ENCODE data around the gene GBGT1.
"Not testable (repeated sequence)": the region's sequence is repeated elsewhere in the genome, so short reads cannot be mapped to it uniquely, and the experiment has no call there.

Gene GBGT1

DNA sequence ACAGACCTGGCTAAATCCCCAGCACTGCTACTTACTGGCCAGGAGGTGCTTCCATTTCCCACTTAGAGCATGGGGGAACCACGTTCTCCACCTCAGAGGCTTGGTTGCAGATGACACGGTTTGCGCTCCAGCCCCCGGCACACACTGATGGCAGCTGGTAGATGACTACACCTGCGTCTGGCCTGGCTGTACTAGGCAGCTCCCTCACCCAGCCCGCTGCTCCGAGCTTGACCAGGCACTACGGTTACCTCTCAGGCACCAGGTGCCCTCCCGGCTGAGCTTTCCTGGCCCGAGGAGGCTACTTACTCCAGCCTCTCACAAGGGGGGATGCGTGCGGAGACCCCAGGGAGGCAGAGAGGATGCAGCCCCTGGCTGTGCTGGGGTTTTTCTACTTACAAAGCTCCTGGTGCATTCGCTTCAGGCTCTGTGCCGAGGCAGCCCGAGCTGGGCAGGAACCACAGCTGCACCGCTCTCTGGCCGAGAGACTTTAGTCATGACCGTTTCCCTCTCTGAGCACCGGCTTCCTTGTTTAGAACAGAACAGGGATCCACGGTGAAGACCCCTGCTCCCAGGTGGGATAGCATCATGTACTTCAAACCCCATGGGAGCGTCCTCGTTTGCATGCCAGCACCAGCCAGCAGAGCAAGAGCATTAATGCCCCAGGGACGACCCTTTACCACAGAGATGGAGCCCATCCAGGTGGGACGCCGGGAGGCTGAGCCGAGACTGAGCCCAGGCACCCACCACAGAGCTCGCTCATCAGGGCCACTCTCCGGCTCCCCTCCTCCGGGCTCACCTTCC, 7.6 kb upstream of the GBGT1 start:
- Histone ChIP-seq H3K4me3 (no peak overlapping the region), H3K9me3 (ENCODE audit: low read depth, low read length) (no peaks in the 10 kb centered on the region)
- no peak for DNase-seq (ENCODE audit: low read depth, low spot score)

DNA sequence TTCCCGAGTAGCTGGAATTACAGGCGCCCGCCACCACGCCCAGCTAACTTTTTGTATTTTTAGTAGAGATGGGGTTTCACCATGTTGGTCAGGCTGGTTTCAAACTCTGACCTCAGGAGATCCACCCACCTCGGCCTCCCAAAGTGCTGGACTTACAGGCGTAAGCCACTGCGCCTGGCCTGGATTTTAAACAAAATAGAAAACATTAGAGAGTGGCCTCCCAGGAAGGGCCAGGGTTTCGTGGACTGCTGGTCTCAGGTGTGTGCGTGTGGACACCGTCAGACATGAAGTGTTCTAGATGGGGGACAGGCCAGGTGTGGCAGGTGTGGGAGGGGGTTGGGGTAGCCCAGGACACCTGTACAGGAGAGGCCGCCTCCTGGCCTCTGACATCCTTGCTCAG, 7.0 kb upstream of the GBGT1 start:
- TF ChIP-seq FOXP2 (optimal IDR thresholded peaks at IDR 0.05; ENCODE audit: control extremely low read depth, extremely low read length, insufficient read depth) (no peak), POLR2AphosphoS5 (IDR thresholded peaks at IDR 0.05; ENCODE audit: borderline replicate concordance, low read depth, low read length) (no peak), EZH2 (IDR thresholded peaks at IDR 0.05) (no peak)
- Histone ChIP-seq H3K4me3 (no peak overlapping the region), H3K9me3 (ENCODE audit: low read depth, low read length) (no peaks in the 10 kb centered on the region), H3K27ac (no peak overlapping the region), H3K9ac (ENCODE audit: insufficient read length) (no peak overlapping the region), H3K36me3 (ENCODE audit: insufficient read depth, low read length) (no peaks in the 10 kb centered on the region)
- DNase-seq (ENCODE audit: low read depth, low spot score) = no peak

More for the DNA sequence above, 7.6 kb upstream of the GBGT1 start:
- no peak for TF ChIP-seq EZH2 (IDR thresholded peaks at IDR 0.05)
- no peak for TF ChIP-seq POLR2AphosphoS5 (IDR thresholded peaks at IDR 0.05; ENCODE audit: borderline replicate concordance, low read depth, low read length)
- TF ChIP-seq FOXP2 (optimal IDR thresholded peaks at IDR 0.05; ENCODE audit: control extremely low read depth, extremely low read length, insufficient read depth) = no peak
- no peaks in the 10 kb centered on the region for H3K36me3 ChIP-seq (ENCODE audit: insufficient read depth, low read length)
- H3K27ac ChIP-seq = no peak overlapping the region
- H3K9ac ChIP-seq (ENCODE audit: insufficient read length) = no peak overlapping the region

DNA sequence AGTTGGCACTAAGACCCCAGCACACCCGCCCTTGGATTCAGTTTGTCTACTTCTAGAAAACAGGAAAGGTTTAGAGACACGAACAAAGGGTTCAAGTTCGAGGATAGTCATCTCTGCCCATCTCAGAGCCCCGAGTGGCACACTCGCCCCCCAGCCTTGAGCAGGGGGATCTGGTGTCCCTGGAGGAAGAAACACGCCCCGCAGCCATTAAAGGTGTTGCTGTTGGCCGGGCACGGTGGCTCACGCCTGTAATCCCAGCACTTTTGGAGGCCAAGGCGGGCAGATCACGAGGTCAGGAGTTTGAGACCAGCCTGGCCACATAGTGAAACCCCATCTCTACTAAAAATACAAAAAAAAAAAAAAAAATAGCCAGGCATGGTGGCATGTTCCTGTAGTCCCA, 6.0 kb upstream of the GBGT1 start:
- not testable (repeated sequence) for H3K9me3 ChIP-seq (ENCODE audit: low read depth, low read length); H3K36me3 ChIP-seq (ENCODE audit: insufficient read depth, low read length); DNase-seq (ENCODE audit: low read depth, low spot score); H3K4me3 ChIP-seq; H3K27ac ChIP-seq; H3K9ac ChIP-seq (ENCODE audit: insufficient read length)

DNA sequence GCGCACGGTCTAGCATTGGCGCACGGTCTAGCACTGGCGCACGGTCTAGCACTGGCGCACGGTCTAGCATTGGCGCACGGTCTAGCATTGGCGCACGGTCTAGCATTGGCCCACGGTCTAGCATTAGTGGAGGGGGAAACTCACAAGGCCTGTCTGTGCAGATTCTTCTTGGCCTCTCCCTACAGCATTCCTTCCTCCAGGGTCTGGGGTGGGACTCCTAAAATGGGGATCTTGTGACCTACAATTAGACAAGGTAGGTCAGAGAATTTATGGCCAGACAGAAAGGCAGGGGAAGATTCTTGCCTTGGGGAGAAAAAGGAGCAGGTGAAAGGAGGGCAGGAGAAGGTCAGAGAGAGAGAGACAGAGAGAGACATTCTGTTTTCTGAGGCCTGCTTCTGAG, 5.4 kb upstream of the GBGT1 start:
- Histone ChIP-seq H3K9me3 (ENCODE audit: low read depth, low read length) (no peaks in the 10 kb centered on the region), H3K36me3 (ENCODE audit: insufficient read depth, low read length) (no peaks in the 10 kb centered on the region), H3K9ac (ENCODE audit: insufficient read length) (no peak overlapping the region), H3K27ac (no peak overlapping the region), H3K4me3 (no peak overlapping the region)
- no peak for DNase-seq (ENCODE audit: low read depth, low spot score)
- TF ChIP-seq FOXP2 (optimal IDR thresholded peaks at IDR 0.05; ENCODE audit: control extremely low read depth, extremely low read length, insufficient read depth) (no peak), EZH2 (IDR thresholded peaks at IDR 0.05) (no peak), POLR2AphosphoS5 (IDR thresholded peaks at IDR 0.05; ENCODE audit: borderline replicate concordance, low read depth, low read length) (no peak)

- no peak overlapping the region for H3K27ac ChIP-seq
- no peak overlapping the region for H3K9ac ChIP-seq (ENCODE audit: insufficient read length)
- H3K9me3 ChIP-seq (ENCODE audit: low read depth, low read length) = no peaks in the 10 kb centered on the region
- no peaks in the 10 kb centered on the region for H3K36me3 ChIP-seq (ENCODE audit: insufficient read depth, low read length)
- TF ChIP-seq FOXP2 (optimal IDR thresholded peaks at IDR 0.05; ENCODE audit: control extremely low read depth, extremely low read length, insufficient read depth) = no peak
- no peak for TF ChIP-seq EZH2 (IDR thresholded peaks at IDR 0.05)
- TF ChIP-seq POLR2AphosphoS5 (IDR thresholded peaks at IDR 0.05; ENCODE audit: borderline replicate concordance, low read depth, low read length) = no peak
- no peak overlapping the region for H3K4me3 ChIP-seq
- no peak for DNase-seq (ENCODE audit: low read depth, low spot score)
Measured at GRCh38 chr9:133168432-133168831, 4.7 kb upstream of the GBGT1 start.

DNA sequence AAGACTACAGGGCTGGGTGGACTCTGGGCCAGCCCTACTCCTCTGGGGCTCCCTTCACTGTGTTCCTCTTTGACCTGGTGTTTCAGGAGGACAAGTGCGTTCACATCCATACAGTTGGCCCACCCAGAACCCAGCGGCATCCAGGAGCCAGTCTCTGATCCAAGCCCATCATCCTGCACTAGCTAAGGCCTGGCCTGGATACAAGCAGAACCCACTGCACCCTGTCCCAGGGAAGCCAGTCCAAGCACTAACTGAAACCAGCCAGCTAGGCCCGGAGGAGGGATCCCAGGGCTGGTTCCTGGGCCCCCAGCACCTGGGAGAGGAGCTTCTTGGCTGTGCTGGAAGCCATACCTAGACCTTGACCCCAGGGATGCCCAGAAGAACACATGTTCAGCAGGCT, 4.1 kb upstream of the GBGT1 start:
- no peak overlapping the region for H3K27ac ChIP-seq
- H3K9me3 ChIP-seq (ENCODE audit: low read depth, low read length) = no peaks in the 10 kb centered on the region
- H3K9ac ChIP-seq (ENCODE audit: insufficient read length) = no peak overlapping the region
- H3K36me3 ChIP-seq (ENCODE audit: insufficient read depth, low read length) = no peaks in the 10 kb centered on the region
- TF ChIP-seq POLR2AphosphoS5 (IDR thresholded peaks at IDR 0.05; ENCODE audit: borderline replicate concordance, low read depth, low read length) = no peak
- TF ChIP-seq FOXP2 (optimal IDR thresholded peaks at IDR 0.05; ENCODE audit: control extremely low read depth, extremely low read length, insufficient read depth) = no peak
- TF ChIP-seq EZH2 (IDR thresholded peaks at IDR 0.05) = no peak
- DNase-seq (ENCODE audit: low read depth, low spot score) = no peak
- no peak overlapping the region for H3K4me3 ChIP-seq

- Histone ChIP-seq H3K9me3 (ENCODE audit: low read depth, low read length) (no peaks in the 10 kb centered on the region), H3K4me3 (no peak overlapping the region), H3K9ac (ENCODE audit: insufficient read length) (no peak overlapping the region), H3K36me3 (ENCODE audit: insufficient read depth, low read length) (no peaks in the 10 kb centered on the region), H3K27ac (no peak overlapping the region)
- TF ChIP-seq EZH2 (IDR thresholded peaks at IDR 0.05) = no peak
- no peak for TF ChIP-seq FOXP2 (optimal IDR thresholded peaks at IDR 0.05; ENCODE audit: control extremely low read depth, extremely low read length, insufficient read depth)
- TF ChIP-seq POLR2AphosphoS5 (IDR thresholded peaks at IDR 0.05; ENCODE audit: borderline replicate concordance, low read depth, low read length) = no peak
- no peak for DNase-seq (ENCODE audit: low read depth, low spot score)
Measured at GRCh38 chr9:133167096-133167730, 3.5 kb upstream of the GBGT1 start.

DNA sequence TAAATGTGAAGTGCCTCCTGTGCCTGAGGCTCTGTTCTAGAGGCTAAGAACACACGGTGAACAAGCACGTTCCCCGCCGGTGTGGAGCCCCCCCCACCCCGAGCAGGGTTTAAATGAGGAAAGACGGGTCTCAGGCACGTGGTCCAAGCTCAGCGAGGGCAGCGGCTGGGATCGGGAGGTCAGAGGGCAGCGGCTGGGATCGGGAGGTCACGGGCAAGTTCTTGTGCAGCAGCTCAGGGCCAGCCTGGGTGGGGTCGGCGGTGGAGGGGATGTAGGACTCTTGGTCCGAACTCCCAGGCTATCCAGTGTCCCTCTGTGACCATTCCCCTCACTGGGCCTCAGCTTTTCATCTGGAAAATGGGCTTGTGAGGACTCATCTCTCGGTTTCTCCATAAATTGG, 2.7 kb upstream of the GBGT1 start:
- H3K36me3 ChIP-seq (ENCODE audit: insufficient read depth, low read length) = no peaks in the 10 kb centered on the region
- no peaks in the 10 kb centered on the region for H3K9me3 ChIP-seq (ENCODE audit: low read depth, low read length)
- TF ChIP-seq FOXP2 (optimal IDR thresholded peaks at IDR 0.05; ENCODE audit: control extremely low read depth, extremely low read length, insufficient read depth) = no peak
- TF ChIP-seq EZH2 (IDR thresholded peaks at IDR 0.05) = no peak
- TF ChIP-seq POLR2AphosphoS5 (IDR thresholded peaks at IDR 0.05; ENCODE audit: borderline replicate concordance, low read depth, low read length) = no peak
- H3K4me3 ChIP-seq = no peak overlapping the region
- no peak overlapping the region for H3K27ac ChIP-seq
- DNase-seq (ENCODE audit: low read depth, low spot score) = no peak
- no peak overlapping the region for H3K9ac ChIP-seq (ENCODE audit: insufficient read length)

- Histone ChIP-seq H3K27ac (no peak overlapping the region), H3K9ac (ENCODE audit: insufficient read length) (no peak overlapping the region), H3K4me3 (no peak overlapping the region), H3K9me3 (ENCODE audit: low read depth, low read length) (no peaks in the 10 kb centered on the region), H3K36me3 (ENCODE audit: insufficient read depth, low read length) (no peaks in the 10 kb centered on the region)
- DNase-seq (ENCODE audit: low read depth, low spot score) = no peak
- no peak for TF ChIP-seq FOXP2 (optimal IDR thresholded peaks at IDR 0.05; ENCODE audit: control extremely low read depth, extremely low read length, insufficient read depth)
Measured at GRCh38 chr9:133165452-133165730, 1.7 kb upstream of the GBGT1 start.
